H1 (cell line): ENCODE measurements around the gene SPPL2A.

ENCODE experiments used
- BACH1 ChIP-seq: IDR thresholded peaks from 2 replicates; pipeline ENCODE4 v1.6.1; 2012; ENCODE audit warnings: low read length, improper control_type of control experiment
- CEBPB ChIP-seq: IDR thresholded peaks from 2 replicates; pipeline ENCODE4 v1.6.1; 2012; ENCODE audit warnings: low read depth, low read length
- EP300 ChIP-seq, 2 experiments: IDR thresholded peaks; 1 replicate in 1 of 2; 2 replicates in 1 of 2; pipeline ENCODE4 v1.6.1; 2011 to 2012; ENCODE audit warnings: low read depth in 2 of 2, low read length in 2 of 2, mild to moderate bottlenecking in 2 of 2, borderline replicate concordance in 1 of 2, inconsistent platforms in 1 of 2, moderate library complexity in 1 of 2
- GABPA ChIP-seq: IDR thresholded peaks from 2 replicates; pipeline ENCODE4 v1.6.1; 2011; ENCODE audit warnings: mild to moderate bottlenecking, low read length, moderate library complexity, borderline replicate concordance; ENCODE audit not compliant: insufficient read depth
- GTF2F1 ChIP-seq: IDR thresholded peaks from 2 replicates; pipeline ENCODE4 v1.6.1; 2012; ENCODE audit warnings: low read depth, low read length, improper control_type of control experiment, borderline replicate concordance
- JUND ChIP-seq: IDR thresholded peaks from 2 replicates; pipeline ENCODE4 v1.6.1; 2011; ENCODE audit warnings: mild to moderate bottlenecking, improper control_type of control experiment, low read length
- KDM1A ChIP-seq: fragments of 200-600, 300-600 bp; sonication (generic); IDR thresholded peaks from 2 replicates; pipeline ENCODE4 v1.7.1; 2016; ENCODE audit warnings: mild to moderate bottlenecking, low read length, borderline replicate concordance
- KDM4A ChIP-seq: IDR thresholded peaks from one replicate; pipeline ENCODE4 v1.7.1; 2012; ENCODE audit warnings: low read depth, mild to moderate bottlenecking, moderate library complexity, low read length, inconsistent platforms; ENCODE audit not compliant: severe bottlenecking
- NRF1 ChIP-seq: IDR thresholded peaks from 2 replicates; pipeline ENCODE4 v1.6.1; 2011; ENCODE audit warnings: mild to moderate bottlenecking, low read depth, low read length, improper control_type of control experiment
- POLR2A ChIP-seq, 2 experiments: IDR thresholded peaks; 1 replicate in 1 of 2; 2 replicates in 1 of 2; pipeline ENCODE4 v1.6.1; 2011; ENCODE audit warnings: low read depth in 2 of 2, low read length in 2 of 2, mild to moderate bottlenecking in 2 of 2; ENCODE audit errors: control extremely low read depth in 1 of 2
- YY1 ChIP-seq: IDR thresholded peaks from 2 replicates; pipeline ENCODE4 v1.6.1; 2011; ENCODE audit warnings: low read depth, mild to moderate bottlenecking, low read length
- TF ChIP-seq, protein P1 (sequence below), 3 experiments: IDR thresholded peaks; 1 replicate in 2 of 3; 2 replicates in 1 of 3; pipeline versions ENCODE4 v1.5.1 to v1.6.1; 2011; ENCODE audit warnings: low read length in 3 of 3, mild to moderate bottlenecking in 3 of 3, inconsistent platforms in 2 of 3, low read depth in 1 of 3, moderate library complexity in 1 of 3; ENCODE audit not compliant: insufficient read depth in 1 of 3; ENCODE audit errors: control extremely low read depth in 1 of 3
- TF ChIP-seq, protein P2 (sequence below): IDR thresholded peaks from 2 replicates; pipeline ENCODE4 v1.6.1; 2011; ENCODE audit warnings: low read depth, mild to moderate bottlenecking, low read length; ENCODE audit not compliant: insufficient read depth
- TF ChIP-seq, protein P3 (sequence below): IDR thresholded peaks from 2 replicates; pipeline ENCODE4 v1.6.1; 2012; ENCODE audit warnings: inconsistent platforms

DNA sequence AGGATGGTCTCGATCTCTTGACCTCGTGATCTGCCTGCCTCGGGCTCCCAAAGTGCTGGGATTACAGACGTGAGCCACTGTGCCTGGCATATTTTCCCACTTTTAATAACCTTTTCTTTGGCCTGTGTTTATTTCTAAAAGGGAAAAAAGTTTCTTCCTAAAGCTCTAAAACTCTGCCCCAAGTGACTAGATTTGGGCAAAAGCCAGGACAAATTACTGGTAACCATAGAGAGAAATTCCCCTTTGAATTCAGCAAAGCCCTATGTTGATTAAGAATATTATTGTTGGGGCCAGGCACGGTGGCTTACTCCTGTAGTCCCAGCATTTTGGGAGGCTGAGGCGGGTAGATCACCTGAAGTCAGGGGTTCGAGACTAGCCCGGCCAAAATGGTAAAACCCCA lies 67.4 kb downstream of the SPPL2A start:
- TF ChIP-seq JUND = no peak
- no peak for TF ChIP-seq GTF2F1
- TF ChIP-seq, protein P1, sequence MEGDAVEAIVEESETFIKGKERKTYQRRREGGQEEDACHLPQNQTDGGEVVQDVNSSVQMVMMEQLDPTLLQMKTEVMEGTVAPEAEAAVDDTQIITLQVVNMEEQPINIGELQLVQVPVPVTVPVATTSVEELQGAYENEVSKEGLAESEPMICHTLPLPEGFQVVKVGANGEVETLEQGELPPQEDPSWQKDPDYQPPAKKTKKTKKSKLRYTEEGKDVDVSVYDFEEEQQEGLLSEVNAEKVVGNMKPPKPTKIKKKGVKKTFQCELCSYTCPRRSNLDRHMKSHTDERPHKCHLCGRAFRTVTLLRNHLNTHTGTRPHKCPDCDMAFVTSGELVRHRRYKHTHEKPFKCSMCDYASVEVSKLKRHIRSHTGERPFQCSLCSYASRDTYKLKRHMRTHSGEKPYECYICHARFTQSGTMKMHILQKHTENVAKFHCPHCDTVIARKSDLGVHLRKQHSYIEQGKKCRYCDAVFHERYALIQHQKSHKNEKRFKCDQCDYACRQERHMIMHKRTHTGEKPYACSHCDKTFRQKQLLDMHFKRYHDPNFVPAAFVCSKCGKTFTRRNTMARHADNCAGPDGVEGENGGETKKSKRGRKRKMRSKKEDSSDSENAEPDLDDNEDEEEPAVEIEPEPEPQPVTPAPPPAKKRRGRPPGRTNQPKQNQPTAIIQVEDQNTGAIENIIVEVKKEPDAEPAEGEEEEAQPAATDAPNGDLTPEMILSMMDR (IDR thresholded peaks at IDR 0.05; ENCODE audit: control extremely low read depth in 1 of 3, insufficient read depth in 1 of 3, low read depth in 1 of 3, low read length in 3 of 3) = no peak
- TF ChIP-seq BACH1 = no peak
- TF ChIP-seq GABPA = no peak
- TF ChIP-seq KDM4A = no peak
- TF ChIP-seq YY1 = no peak
- TF ChIP-seq POLR2A (IDR thresholded peaks at IDR 0.05; ENCODE audit: control extremely low read depth in 1 of 2, low read depth in 2 of 2, low read length in 2 of 2) = no peak
- no peak for TF ChIP-seq KDM1A
- no peak for TF ChIP-seq NRF1
- no peak for TF ChIP-seq CEBPB
- TF ChIP-seq, protein P2, sequence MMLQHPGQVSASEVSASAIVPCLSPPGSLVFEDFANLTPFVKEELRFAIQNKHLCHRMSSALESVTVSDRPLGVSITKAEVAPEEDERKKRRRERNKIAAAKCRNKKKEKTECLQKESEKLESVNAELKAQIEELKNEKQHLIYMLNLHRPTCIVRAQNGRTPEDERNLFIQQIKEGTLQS = no peak
- TF ChIP-seq, protein P3, sequence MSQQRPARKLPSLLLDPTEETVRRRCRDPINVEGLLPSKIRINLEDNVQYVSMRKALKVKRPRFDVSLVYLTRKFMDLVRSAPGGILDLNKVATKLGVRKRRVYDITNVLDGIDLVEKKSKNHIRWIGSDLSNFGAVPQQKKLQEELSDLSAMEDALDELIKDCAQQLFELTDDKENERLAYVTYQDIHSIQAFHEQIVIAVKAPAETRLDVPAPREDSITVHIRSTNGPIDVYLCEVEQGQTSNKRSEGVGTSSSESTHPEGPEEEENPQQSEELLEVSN = no peak
- no peak for TF ChIP-seq EP300 (IDR thresholded peaks at IDR 0.05; ENCODE audit: borderline replicate concordance in 1 of 2, low read depth in 2 of 2, low read length in 2 of 2)
